ENCODE data around the gene NCBP3. TPM values are rescaled to one million over a fixed set of nuclear protein-coding genes. Genes with fewer than 3 reads are reported as not detected.

NCBP3 gene
- total RNA-seq, 1 experiment from 2014 or later, result 32.8 TPM

DNA sequence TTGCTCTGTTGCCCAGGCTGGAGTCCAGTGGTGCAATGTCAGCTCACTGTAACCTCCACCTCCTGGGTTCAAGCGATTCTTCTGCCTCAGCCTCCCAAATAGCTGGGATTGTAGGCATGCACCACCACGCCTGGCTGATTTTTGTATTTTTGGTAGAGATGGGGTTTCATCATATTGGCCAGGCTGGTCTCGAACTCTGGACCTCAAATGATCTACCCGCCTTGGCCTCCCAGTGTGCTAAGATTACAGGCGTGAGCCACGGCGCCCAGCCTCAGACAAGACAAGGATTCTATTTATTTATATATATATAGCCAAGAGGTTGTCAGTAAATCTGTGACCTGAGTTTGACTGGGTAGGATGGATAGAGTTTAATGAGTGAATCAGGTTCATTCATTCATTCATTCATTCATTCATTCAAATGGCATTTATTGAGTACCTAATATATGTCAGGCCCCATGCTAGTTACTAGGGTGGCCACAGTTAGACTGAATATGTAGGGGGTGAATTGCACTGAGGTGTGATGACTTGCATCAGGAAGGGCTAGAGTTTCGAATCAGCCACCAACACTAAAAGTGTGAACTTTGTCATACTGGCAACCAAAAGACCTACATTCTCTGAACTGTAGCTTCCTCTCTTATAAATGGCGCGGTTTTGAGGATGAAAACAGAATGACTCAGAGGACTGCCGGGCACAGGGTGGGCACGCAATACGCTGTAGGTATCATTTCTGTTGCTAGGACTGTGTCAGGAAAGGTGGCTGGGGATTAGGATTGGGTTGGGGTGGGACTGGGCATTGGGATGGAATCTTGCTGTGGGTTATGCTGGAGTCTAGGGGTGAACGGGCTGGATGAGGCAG, 82.9 kb downstream of the NCBP3 start:
- H3K9me3 Mint-ChIP-seq (ENCODE audit: unreplicated experiment), result peaks cover 9% of the 10 kb centered on the region
- H3K36me3 Mint-ChIP-seq (ENCODE audit: insufficient read depth, unreplicated experiment), result peaks cover 5% of the 10 kb centered on the region
- H3K4me3 ChIP-seq (ENCODE audit: low read depth, low read length), result no peak overlapping the region
- H3K4me1 Mint-ChIP-seq (ENCODE audit: low read depth, unreplicated experiment), result no peaks in the 10 kb centered on the region
- TF ChIP-seq, protein P1, sequence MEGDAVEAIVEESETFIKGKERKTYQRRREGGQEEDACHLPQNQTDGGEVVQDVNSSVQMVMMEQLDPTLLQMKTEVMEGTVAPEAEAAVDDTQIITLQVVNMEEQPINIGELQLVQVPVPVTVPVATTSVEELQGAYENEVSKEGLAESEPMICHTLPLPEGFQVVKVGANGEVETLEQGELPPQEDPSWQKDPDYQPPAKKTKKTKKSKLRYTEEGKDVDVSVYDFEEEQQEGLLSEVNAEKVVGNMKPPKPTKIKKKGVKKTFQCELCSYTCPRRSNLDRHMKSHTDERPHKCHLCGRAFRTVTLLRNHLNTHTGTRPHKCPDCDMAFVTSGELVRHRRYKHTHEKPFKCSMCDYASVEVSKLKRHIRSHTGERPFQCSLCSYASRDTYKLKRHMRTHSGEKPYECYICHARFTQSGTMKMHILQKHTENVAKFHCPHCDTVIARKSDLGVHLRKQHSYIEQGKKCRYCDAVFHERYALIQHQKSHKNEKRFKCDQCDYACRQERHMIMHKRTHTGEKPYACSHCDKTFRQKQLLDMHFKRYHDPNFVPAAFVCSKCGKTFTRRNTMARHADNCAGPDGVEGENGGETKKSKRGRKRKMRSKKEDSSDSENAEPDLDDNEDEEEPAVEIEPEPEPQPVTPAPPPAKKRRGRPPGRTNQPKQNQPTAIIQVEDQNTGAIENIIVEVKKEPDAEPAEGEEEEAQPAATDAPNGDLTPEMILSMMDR (IDR thresholded peaks at IDR 0.05; ENCODE audit: insufficient read depth in 1 of 2, low read depth in 1 of 2, low read length in 1 of 2, severe bottlenecking in 1 of 2, unreplicated experiment in 1 of 2), result no peak
- no peak overlapping the region for H3K27ac Mint-ChIP-seq (ENCODE audit: unreplicated experiment)
- ChIA-PET CTCF (no interaction called here), POLR2A (no interaction called here)
- no peaks in the 10 kb centered on the region for H3K9me3 ChIP-seq
- DNase-seq, result no peak
- no peaks in the 10 kb centered on the region for H3K27me3 Mint-ChIP-seq (ENCODE audit: insufficient read depth, unreplicated experiment)
- no peak overlapping the region for H3K4me3 Mint-ChIP-seq (ENCODE audit: unreplicated experiment)
- H3K4me1 ChIP-seq, result no peaks in the 10 kb centered on the region
- no peaks in the 10 kb centered on the region for H3K27me3 ChIP-seq (replicated peaks; ENCODE audit: control insufficient read depth, insufficient read depth, low read length)
- intact Hi-C loops (cut with micrococcal nuclease; ENCODE audit: unreplicated experiment), result no loop called here
- no TSS peak for BruUV-seq (replicated peaks)
- H3K36me3 ChIP-seq (ENCODE audit: control insufficient read depth, insufficient read depth, low read length), result no peaks in the 10 kb centered on the region

GRCh38 chr17:3761918-3762380, 84.1 kb downstream of the NCBP3 start:
- H3K9me3 Mint-ChIP-seq (ENCODE audit: unreplicated experiment), result peaks cover 9% of the 10 kb centered on the region
- H3K36me3 Mint-ChIP-seq (ENCODE audit: insufficient read depth, unreplicated experiment), result peaks cover 5% of the 10 kb centered on the region
- H3K4me3 Mint-ChIP-seq (ENCODE audit: unreplicated experiment), result no peak overlapping the region
- no peak overlapping the region for H3K27ac Mint-ChIP-seq (ENCODE audit: unreplicated experiment)
- POLR2A ChIA-PET, result no interaction called here
- no peaks in the 10 kb centered on the region for H3K4me1 ChIP-seq
- BruUV-seq (replicated peaks), result no TSS peak
- TF ChIP-seq, protein P1 (IDR thresholded peaks at IDR 0.05; ENCODE audit: insufficient read depth in 1 of 2, low read depth in 1 of 2, low read length in 1 of 2, severe bottlenecking in 1 of 2, unreplicated experiment in 1 of 2), result no peak
- no peak for DNase-seq
- no peaks in the 10 kb centered on the region for H3K27me3 Mint-ChIP-seq (ENCODE audit: insufficient read depth, unreplicated experiment)
- no peaks in the 10 kb centered on the region for H3K27me3 ChIP-seq (replicated peaks; ENCODE audit: control insufficient read depth, insufficient read depth, low read length)
- intact Hi-C loops (cut with micrococcal nuclease; ENCODE audit: unreplicated experiment), result no loop called here
- H3K4me3 ChIP-seq (ENCODE audit: low read depth, low read length), result no peak overlapping the region
- H3K36me3 ChIP-seq (ENCODE audit: control insufficient read depth, insufficient read depth, low read length), result no peaks in the 10 kb centered on the region
- CTCF ChIA-PET, result no interaction called here
- H3K9me3 ChIP-seq, result no peaks in the 10 kb centered on the region
- no peaks in the 10 kb centered on the region for H3K4me1 Mint-ChIP-seq (ENCODE audit: low read depth, unreplicated experiment)

DNA sequence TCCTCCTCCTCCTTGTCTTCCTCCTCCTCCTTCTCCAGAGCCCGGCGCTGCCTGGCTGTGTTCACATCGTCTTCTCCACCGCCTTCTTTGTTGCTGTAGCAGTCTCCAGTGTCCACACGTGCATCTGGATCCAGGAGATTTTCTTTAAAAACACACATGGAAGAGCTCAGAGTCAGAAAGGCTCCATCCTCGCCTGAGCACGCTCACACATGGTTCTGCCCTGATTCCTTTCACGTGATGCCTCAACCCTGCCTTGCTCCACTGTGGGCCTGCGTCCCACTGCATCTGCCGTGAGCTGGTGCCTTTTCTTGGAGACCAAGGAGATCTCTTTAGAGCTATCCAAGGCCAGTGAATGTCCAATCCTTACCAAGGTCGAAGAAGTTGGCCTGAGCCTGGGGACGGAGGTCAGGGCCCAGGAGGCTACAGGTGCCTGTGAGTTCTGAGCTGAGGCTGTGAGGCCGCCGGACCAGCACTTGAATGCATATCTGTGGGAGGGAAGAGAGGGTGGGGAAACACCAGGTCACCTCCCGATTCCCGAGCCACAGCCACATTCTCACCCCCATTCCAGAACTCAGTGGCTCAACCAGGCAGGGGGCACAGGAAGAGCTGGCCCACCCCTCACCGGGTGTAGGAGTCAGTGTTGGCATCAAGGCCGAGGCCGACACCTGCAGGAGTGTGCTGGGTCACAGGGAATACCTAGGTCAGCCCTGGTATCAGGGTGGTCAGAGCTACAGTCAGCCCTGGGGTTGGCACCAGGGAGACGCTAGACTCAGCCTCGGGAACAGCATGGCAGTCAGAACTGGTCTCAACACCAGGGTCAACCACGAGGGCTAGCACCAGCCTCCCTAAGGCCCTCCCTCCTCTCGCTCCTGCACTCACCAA, 84.8 kb downstream of the NCBP3 start:
- no peaks in the 10 kb centered on the region for H3K4me1 Mint-ChIP-seq (ENCODE audit: low read depth, unreplicated experiment)
- Histone ChIP-seq H3K4me1 (no peaks in the 10 kb centered on the region), H3K4me3 (ENCODE audit: low read depth, low read length) (no peak overlapping the region), H3K9me3 (no peaks in the 10 kb centered on the region), H3K27me3 (replicated peaks; ENCODE audit: control insufficient read depth, insufficient read depth, low read length) (no peaks in the 10 kb centered on the region), H3K36me3 (ENCODE audit: control insufficient read depth, insufficient read depth, low read length) (no peaks in the 10 kb centered on the region)
- H3K36me3 Mint-ChIP-seq (ENCODE audit: insufficient read depth, unreplicated experiment), result peaks cover 5% of the 10 kb centered on the region
- ChIA-PET POLR2A (no interaction called here), CTCF (no interaction called here)
- H3K27ac Mint-ChIP-seq (ENCODE audit: unreplicated experiment), result no peak overlapping the region
- no TSS peak for BruUV-seq (replicated peaks)
- intact Hi-C loops (cut with micrococcal nuclease; ENCODE audit: unreplicated experiment), result no loop called here
- no peak overlapping the region for H3K4me3 Mint-ChIP-seq (ENCODE audit: unreplicated experiment)
- TF ChIP-seq, protein P1 (IDR thresholded peaks at IDR 0.05; ENCODE audit: insufficient read depth in 1 of 2, low read depth in 1 of 2, low read length in 1 of 2, severe bottlenecking in 1 of 2, unreplicated experiment in 1 of 2), result no peak
- no peaks in the 10 kb centered on the region for H3K27me3 Mint-ChIP-seq (ENCODE audit: insufficient read depth, unreplicated experiment)
- no peak for DNase-seq
- peaks cover 9% of the 10 kb centered on the region for H3K9me3 Mint-ChIP-seq (ENCODE audit: unreplicated experiment)

Data from Caco-2 (cell line).